Measurements from ENCODE around the gene B3GNT4. TPM values are rescaled to one million over a fixed set of nuclear protein-coding genes. Genes with fewer than 3 reads are reported as not detected.
A peak's percentile ranks its signal among the peaks of the same experiment; 100 is the strongest.

Gene B3GNT4
- total RNA-seq, 2 donors from 2014 or later, result 1.6 to 1.8 TPM

DNA sequence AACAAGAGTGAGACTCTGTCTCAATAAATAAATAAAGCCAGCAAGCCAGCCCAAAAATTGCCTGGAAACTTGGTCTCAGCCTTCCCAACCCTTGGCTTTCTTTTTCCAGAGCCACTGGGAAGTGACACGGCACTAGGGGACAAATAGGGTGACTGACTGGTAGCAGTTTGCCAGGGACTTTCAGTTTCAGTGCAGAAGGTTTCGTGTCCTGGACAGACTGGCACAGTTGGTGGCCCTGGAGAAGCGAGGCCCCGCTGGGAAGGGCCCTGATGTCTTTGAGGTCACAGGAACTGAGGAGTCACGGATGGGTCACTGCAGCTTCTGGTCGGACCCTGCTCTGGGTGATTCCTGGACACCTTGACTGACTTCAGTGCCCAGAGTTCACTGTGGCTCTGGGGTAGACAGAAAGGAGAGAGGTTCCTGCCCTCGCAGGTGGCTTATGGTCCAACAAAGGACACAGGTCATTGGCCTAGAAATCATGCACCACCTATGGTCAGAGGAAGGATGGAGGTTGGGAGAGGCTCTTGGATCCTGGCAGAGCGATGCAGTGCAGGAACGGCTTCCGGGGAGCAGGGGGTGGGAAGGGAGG, 17.9 kb upstream of the B3GNT4 start:
- Mint-ChIP-seq H3K36me3 (ENCODE audit: low read depth) (no peaks in the 10 kb centered on the region), H3K27ac (no peak overlapping the region), H3K9me3 (no peaks in the 10 kb centered on the region), H3K27me3 (ENCODE audit: insufficient read depth) (peaks cover 24% of the 10 kb centered on the region), H3K4me3 (no peak overlapping the region), H3K4me1 (no peaks in the 10 kb centered on the region)
- no peak overlapping the region for H3K9ac ChIP-seq (ENCODE audit: extremely low read depth, low read length, poor library complexity, severe bottlenecking)
- 91 to 92% methylated on average over 3 to 10 of the region's 10 CpGs for WGBS, 2 experiments (ENCODE audit: insufficient coverage in 1 of 2, insufficient read length in 1 of 2)
- H3K9me3 ChIP-seq (ENCODE audit: control insufficient read depth, low read length), result no peaks in the 10 kb centered on the region
- no peaks in the 10 kb centered on the region for H3K4me1 ChIP-seq (ENCODE audit: control insufficient read depth, insufficient read depth, low read length)
- H3K4me3 ChIP-seq (ENCODE audit: low read length), result no peak overlapping the region
- DNase-seq, result no peak
- no peak for TF ChIP-seq CTCF (conservative IDR thresholded peaks at IDR 0.05)
- H3K36me3 ChIP-seq (ENCODE audit: control insufficient read depth, insufficient read depth, low read length), result no peaks in the 10 kb centered on the region
- no peak overlapping the region for H3K27ac ChIP-seq (ENCODE audit: low read depth, low read length)
- peaks cover 12% of the 10 kb centered on the region for H3K27me3 ChIP-seq (ENCODE audit: control insufficient read depth, insufficient read depth, low read length, poor library complexity, severe bottlenecking)

- no peaks in the 10 kb centered on the region for H3K9me3 Mint-ChIP-seq
- DNase-seq, result peak; percentile 55
- Histone ChIP-seq H3K36me3 (ENCODE audit: control insufficient read depth, insufficient read depth, low read length) (no peaks in the 10 kb centered on the region), H3K4me3 (ENCODE audit: low read length) (no peak overlapping the region), H3K4me1 (ENCODE audit: control insufficient read depth, insufficient read depth, low read length) (no peaks in the 10 kb centered on the region), H3K9me3 (ENCODE audit: control insufficient read depth, low read length) (no peaks in the 10 kb centered on the region), H3K27ac (ENCODE audit: low read depth, low read length) (no peak overlapping the region), H3K27me3 (ENCODE audit: control insufficient read depth, insufficient read depth, low read length, poor library complexity, severe bottlenecking) (peaks cover 12% of the 10 kb centered on the region), H3K9ac (ENCODE audit: extremely low read depth, low read length, poor library complexity, severe bottlenecking) (no peak overlapping the region)
- no peaks in the 10 kb centered on the region for H3K4me1 Mint-ChIP-seq
- WGBS, 2 experiments (ENCODE audit: insufficient coverage in 1 of 2, insufficient read length in 1 of 2), result 89 to 100% methylated on average over 5 to 12 of the region's 12 CpGs
- TF ChIP-seq CTCF (conservative IDR thresholded peaks at IDR 0.05), result no peak
- no peak overlapping the region for H3K27ac Mint-ChIP-seq
- no peaks in the 10 kb centered on the region for H3K36me3 Mint-ChIP-seq (ENCODE audit: low read depth)
- H3K4me3 Mint-ChIP-seq, result no peak overlapping the region
- H3K27me3 Mint-ChIP-seq (ENCODE audit: insufficient read depth), result peaks cover 18% of the 10 kb centered on the region
These were observed 16.0 kb upstream of the B3GNT4 start for GRCh38 chr12:122187466-122187865.

DNA sequence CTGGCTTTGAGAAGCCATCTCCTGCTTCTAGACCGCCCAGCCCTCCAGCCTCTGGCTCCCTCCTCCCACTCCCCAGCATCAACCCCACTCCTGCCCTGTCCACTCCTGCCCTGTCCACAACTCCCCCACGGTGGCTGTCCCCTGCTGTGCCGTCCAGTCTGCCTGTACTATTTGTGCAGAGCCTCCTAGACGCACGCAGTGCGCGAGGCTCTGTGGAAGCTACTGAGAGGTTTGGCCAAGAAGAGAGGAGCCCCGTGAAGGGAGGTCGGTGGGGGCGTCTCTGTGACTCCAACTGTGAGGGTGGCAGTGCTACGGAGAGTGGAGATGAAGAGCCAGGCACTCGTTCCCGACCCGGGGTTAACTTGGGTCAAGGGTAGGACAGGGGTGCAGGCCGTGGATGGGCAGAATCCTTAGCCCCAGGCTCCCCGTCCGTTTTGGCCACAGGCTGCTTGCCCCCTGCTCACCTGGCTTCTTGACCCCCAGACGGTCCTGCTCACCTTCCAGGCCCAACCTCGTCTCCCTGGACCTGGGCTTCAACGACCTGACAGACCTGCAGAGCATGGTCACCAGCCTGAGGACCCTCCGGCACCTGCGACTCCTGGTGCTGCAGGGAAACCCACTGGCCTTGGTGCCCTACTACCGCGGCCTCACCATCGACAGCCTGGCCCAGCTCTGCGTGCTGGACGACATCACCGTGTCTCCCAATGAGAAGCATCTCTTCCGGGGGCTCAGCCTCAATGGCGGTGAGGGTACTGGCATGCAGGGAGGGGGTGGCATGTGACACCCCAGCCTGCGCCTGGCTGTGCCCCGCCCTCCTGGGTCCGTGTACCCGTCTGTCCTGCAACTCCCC, 13.7 kb upstream of the B3GNT4 start:
- Histone ChIP-seq H3K36me3 (ENCODE audit: control insufficient read depth, insufficient read depth, low read length) (no peaks in the 10 kb centered on the region), H3K27ac (ENCODE audit: low read depth, low read length) (no peak overlapping the region), H3K9me3 (ENCODE audit: control insufficient read depth, low read length) (no peaks in the 10 kb centered on the region), H3K4me3 (ENCODE audit: low read length) (no peak overlapping the region), H3K27me3 (ENCODE audit: control insufficient read depth, insufficient read depth, low read length, poor library complexity, severe bottlenecking) (peaks cover under 1% of the 10 kb centered on the region), H3K4me1 (ENCODE audit: control insufficient read depth, insufficient read depth, low read length) (no peaks in the 10 kb centered on the region), H3K9ac (ENCODE audit: extremely low read depth, low read length, poor library complexity, severe bottlenecking) (no peak overlapping the region)
- H3K4me1 Mint-ChIP-seq, result no peaks in the 10 kb centered on the region
- 92 to 93% methylated on average over 21 to 34 of the region's 34 CpGs for WGBS, 2 experiments (ENCODE audit: insufficient coverage in 1 of 2, insufficient read length in 1 of 2)
- H3K36me3 Mint-ChIP-seq (ENCODE audit: low read depth), result no peaks in the 10 kb centered on the region
- TF ChIP-seq CTCF (conservative IDR thresholded peaks at IDR 0.05), result no peak
- no peak overlapping the region for H3K4me3 Mint-ChIP-seq
- no peak overlapping the region for H3K27ac Mint-ChIP-seq
- DNase-seq, result no peak
- H3K27me3 Mint-ChIP-seq (ENCODE audit: insufficient read depth), result peaks cover 4% of the 10 kb centered on the region
- peaks cover under 1% of the 10 kb centered on the region for H3K9me3 Mint-ChIP-seq
